HFFc6 (cell line): ENCODE measurements around the gene HYPK. TPM values are rescaled to one million over a fixed set of nuclear protein-coding genes. Genes with fewer than 3 reads are reported as not detected.
"Not testable (repeated sequence)": the region's sequence is repeated elsewhere in the genome, so short reads cannot be mapped to it uniquely, and the experiment has no call there.

Experiments
- DNase-seq: peaks from one replicate; pipeline ENCODE4 v3.0.0-alpha.2; 2018
- H3K27ac Mint-ChIP-seq: 2 replicates; pipeline ENCODE4 v1.8.0; 2020; ENCODE audit warnings: mild to moderate bottlenecking, mixed read lengths
- H3K27me3 Mint-ChIP-seq: 2 replicates; pipeline ENCODE4 v1.8.0; 2021; ENCODE audit warnings: mild to moderate bottlenecking, moderate library complexity, mixed read lengths; ENCODE audit not compliant: insufficient read depth
- H3K36me3 Mint-ChIP-seq: 2 replicates; pipeline ENCODE4 v1.8.0; 2021; ENCODE audit warnings: low read depth, mixed read lengths
- H3K4me1 Mint-ChIP-seq: 2 replicates; pipeline ENCODE4 v1.8.0; 2020; ENCODE audit warnings: low read depth, mixed read lengths
- H3K4me3 Mint-ChIP-seq: 2 replicates; pipeline ENCODE4 v1.8.0; 2020; ENCODE audit warnings: mild to moderate bottlenecking, moderate library complexity, mixed read lengths
- H3K9me3 Mint-ChIP-seq: 2 replicates; pipeline ENCODE4 v1.8.0; 2020; ENCODE audit warnings: mild to moderate bottlenecking, mixed read lengths
- CTCF ChIP-seq: fragments of 200-600 bp; sonication (generic); IDR thresholded peaks from 2 replicates; pipeline ENCODE4 v1.5.0; 2021; ENCODE audit warnings: antibody characterized with exemption, mild to moderate bottlenecking
- total RNA-seq, 6 experiments: library from RNA; stranded (reverse); fragmentation: NEBNext Ultra II Directional; extraction: Animal tissue kit (Norgen Biotek cat#: 25700); gene quantifications; 2 replicates in 1 of 6; 3 replicates in 5 of 6; pipeline ENCODE4 v1.2.3, GENCODE V29; 2021

Gene HYPK
- total RNA-seq, 6 experiments from 2014 or later, result 12.3 to 33.8 (median 19.3) TPM

DNA sequence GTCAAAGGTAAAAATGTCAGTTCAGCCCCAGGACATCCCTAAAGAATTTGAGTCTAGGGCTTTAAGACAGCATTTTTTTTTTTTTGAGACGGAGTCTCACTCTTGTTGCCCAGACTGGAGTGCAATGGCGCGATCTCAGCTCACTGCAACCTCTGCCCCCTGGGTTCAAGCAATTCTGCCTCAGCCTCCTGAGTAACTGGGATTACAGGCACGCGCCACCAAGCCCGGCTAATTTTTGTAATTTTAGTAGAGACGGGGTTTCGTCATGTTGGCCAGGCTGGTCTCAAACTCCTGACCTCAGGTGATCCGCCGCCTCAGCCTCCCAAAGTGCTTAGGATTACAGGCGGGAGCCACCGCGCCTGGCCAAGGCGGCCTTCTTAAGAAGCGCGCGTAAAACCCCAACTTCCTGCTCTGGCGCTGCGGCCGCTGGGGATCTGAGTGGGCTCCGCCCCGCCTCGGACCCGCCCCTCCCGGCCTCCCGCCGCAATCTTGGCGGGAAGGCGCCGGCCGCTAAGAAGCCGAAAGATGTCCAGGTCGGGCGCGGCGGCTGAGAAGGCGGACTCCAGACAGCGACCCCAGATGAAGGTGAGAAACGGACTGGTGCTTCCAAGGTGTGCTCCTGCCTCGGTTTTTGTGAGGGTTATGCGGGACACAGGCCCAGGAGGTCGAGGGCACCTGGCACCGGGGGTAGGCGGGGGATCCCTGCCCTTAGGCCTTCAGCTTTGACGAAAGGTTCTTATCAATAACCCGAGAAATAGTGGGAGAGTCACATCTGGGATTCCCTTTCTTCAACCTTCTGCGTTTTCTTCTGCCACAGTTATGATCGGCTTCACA is 26.3 kb downstream of the HYPK start, which contains the start of gene WDR76:
Gene WDR76, plus strand, starts transcription at position 495 of the 834 bp plus-strand sequence. Its CDS starts 31 bp downstream, at position 526.
- Mint-ChIP-seq H3K36me3 (peaks cover 16% of the 10 kb centered on the region), H3K27ac (peak within 1 kb of the TSS; percentile 82), H3K9me3 (peaks cover 4% of the 10 kb centered on the region), H3K4me1 (peaks cover 37% of the 10 kb centered on the region), H3K4me3 (peak within 1 kb of the TSS; percentile 87), H3K27me3 (no peaks in the 10 kb centered on the region; the same call in none of the 2 replicates)
- no peak for TF ChIP-seq CTCF
- DNase-seq, result peak; percentile 49

DNA sequence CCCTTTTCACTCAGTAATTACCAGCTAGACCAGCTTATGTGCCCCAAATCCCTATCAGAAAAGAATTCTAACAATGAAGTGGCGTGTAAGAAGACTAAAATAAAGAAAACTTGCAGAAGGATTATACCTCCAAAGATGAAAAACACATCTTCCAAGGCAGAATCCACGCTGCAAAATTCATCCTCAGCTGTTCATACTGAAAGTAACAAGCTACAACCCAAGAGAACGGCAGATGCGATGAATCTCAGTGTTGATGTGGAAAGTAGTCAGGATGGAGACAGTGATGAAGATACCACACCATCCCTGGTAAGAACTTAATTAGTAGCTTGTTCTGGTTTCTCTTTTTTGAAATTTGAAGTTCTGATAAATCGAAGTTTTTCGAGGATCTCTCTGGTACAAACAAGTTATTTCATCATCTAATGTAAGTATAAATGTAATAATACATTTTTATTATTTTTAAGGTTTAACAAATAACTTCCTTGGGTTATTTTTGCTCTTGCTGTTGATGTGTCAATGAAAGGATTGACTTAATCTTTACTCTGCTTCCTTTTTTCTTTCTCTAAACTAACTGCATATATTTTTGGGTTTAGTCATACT is 27.8 kb downstream of the HYPK start:
- H3K27me3 Mint-ChIP-seq, result no peaks in the 10 kb centered on the region; the same call in none of the 2 replicates
- DNase-seq, result no peak
- peaks cover 4% of the 10 kb centered on the region for H3K9me3 Mint-ChIP-seq
- H3K27ac Mint-ChIP-seq, result peak overlapping the region; percentile 82
- TF ChIP-seq CTCF, result no peak
- peaks cover 13% of the 10 kb centered on the region for H3K36me3 Mint-ChIP-seq
- H3K4me1 Mint-ChIP-seq, result peaks cover 39% of the 10 kb centered on the region
- peak overlapping the region; percentile 87 for H3K4me3 Mint-ChIP-seq

DNA sequence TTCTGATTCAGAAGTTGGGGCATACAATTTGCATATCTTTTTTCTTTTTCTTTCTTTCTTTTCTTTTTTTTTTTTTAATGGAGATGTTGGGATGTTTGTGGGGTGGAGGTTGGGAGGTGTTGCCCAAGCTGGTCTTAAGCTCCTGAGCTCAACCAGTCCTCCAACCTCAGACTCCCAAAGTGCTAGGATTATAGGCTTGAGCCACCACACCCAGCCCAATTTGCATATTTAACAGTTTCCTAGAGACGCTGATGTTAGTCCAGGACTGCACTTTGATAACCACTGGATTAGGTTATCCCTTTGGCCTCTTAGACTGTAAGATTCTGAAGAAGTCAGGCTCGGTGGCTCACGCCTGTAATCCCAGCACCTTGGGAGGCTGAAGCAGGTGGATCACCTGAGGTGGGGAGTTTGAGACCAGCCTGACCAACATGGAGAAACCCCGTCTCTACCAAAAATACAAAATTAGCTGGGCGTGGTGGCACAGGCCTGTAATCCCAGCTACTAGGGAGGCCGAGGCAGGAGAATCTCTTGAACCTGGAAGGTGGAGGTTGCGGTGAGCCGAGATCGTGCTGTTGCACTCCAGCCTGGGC is 29.6 kb downstream of the HYPK start:
- H3K36me3 Mint-ChIP-seq, H3K4me3 Mint-ChIP-seq, H3K9me3 Mint-ChIP-seq, H3K27me3 Mint-ChIP-seq, DNase-seq: not testable (repeated sequence)
- H3K4me1 Mint-ChIP-seq, result peaks cover 32% of the 10 kb centered on the region
- H3K27ac Mint-ChIP-seq, result peak overlapping the region; percentile 16; the same call in 1 of the 2 replicates

DNA sequence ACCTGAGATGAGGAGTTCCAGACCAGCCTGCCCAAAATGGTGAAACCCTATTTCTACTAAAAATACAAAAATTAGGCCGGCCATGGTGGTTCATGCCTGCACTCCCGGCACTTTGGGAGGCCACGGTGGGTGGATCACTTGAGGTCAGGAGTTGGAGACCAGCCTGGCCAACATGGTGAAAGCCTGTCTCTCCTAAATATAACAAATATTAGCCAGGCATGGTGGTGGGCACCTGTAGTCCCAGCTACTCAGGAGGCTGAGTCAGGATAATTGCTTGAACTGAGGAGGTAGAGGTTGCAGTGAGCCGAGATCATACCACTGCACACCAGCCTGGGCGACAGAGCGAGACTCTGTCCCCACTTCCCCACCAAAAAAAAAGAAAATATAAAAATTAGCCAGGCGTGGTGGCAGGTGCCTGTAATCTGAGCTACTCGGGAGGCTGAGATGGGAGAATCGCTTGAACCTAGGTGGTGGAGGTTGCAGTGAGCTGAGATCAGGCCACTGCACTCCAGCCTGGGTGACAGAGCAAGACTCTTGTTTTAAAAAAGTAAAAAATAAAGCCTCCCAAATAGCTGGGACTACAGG is 30.4 kb downstream of the HYPK start:
- H3K27ac Mint-ChIP-seq, H3K9me3 Mint-ChIP-seq, H3K4me3 Mint-ChIP-seq, DNase-seq, H3K27me3 Mint-ChIP-seq: not testable (repeated sequence)
- peaks cover 32% of the 10 kb centered on the region for H3K4me1 Mint-ChIP-seq
- peaks cover 11% of the 10 kb centered on the region; the same call in 1 of the 2 replicates for H3K36me3 Mint-ChIP-seq

- H3K36me3 Mint-ChIP-seq, result peaks cover 15% of the 10 kb centered on the region; the same call in 1 of the 2 replicates
- H3K4me3 Mint-ChIP-seq, H3K27ac Mint-ChIP-seq, H3K9me3 Mint-ChIP-seq, DNase-seq, H3K27me3 Mint-ChIP-seq: not testable (repeated sequence)
- peaks cover 32% of the 10 kb centered on the region for H3K4me1 Mint-ChIP-seq
These were observed 31.2 kb downstream of the HYPK start for GRCh38 chr15:43831519-43832052.

DNA sequence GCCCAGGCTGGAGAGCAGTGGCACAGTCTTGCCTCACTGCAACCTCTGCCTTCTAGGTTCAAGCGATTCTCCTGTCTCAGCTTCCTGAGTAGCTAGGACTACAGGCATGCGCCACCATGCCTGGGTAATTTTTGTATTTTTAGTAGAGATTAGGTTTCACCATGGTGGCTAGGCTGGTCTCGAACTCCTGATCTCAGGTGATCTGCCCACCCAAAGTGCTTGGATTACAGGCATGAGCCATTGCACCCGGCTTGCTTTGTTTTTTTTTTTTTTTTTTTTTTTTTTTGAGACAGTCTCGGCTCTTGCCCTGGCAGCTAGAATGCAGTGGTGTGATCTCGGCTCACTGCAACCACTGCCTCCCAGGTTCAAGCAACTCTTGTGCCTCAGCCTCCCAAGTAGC is 32.1 kb downstream of the HYPK start:
- H3K9me3 Mint-ChIP-seq, H3K4me3 Mint-ChIP-seq, H3K27ac Mint-ChIP-seq, H3K27me3 Mint-ChIP-seq, DNase-seq: not testable (repeated sequence)
- Mint-ChIP-seq H3K4me1 (peaks cover 26% of the 10 kb centered on the region), H3K36me3 (peaks cover 15% of the 10 kb centered on the region; the same call in 1 of the 2 replicates)

DNA sequence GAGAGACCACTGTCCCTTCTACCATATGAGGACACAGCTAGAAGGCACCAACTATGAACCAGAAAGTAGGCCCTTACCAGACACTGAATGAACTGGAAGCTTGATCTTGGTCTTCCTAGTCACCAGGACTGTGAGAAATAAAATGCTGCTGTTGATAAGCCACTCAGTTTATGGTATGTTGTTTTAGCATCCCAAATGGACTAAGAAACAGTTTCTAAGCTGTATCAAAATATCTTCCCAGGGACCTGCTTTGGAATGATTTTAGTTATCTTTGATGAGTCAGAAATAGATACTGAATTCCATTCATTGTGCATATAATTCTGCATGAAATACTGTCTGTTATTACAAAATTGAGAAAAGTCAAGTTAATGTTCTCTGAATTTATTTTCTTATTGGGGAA is 45.0 kb downstream of the HYPK start:
- no peaks in the 10 kb centered on the region for H3K9me3 Mint-ChIP-seq
- no peak for DNase-seq
- no peaks in the 10 kb centered on the region for H3K27me3 Mint-ChIP-seq
- H3K27ac Mint-ChIP-seq, result 0 out of 2 replicates have a peak overlapping the region, but pooled peaks have one; percentile 18
- no peak overlapping the region for H3K4me3 Mint-ChIP-seq
- no peak for TF ChIP-seq CTCF
- H3K36me3 Mint-ChIP-seq, result no peaks in the 10 kb centered on the region; the same call in 1 of the 2 replicates
- H3K4me1 Mint-ChIP-seq, result no peaks in the 10 kb centered on the region
